ENCODE results near the gene RAB35.

GRCh38 chr12:120130011-120130410, 13.5 kb upstream of the RAB35 start:
- TF ChIP-seq, protein P1, sequence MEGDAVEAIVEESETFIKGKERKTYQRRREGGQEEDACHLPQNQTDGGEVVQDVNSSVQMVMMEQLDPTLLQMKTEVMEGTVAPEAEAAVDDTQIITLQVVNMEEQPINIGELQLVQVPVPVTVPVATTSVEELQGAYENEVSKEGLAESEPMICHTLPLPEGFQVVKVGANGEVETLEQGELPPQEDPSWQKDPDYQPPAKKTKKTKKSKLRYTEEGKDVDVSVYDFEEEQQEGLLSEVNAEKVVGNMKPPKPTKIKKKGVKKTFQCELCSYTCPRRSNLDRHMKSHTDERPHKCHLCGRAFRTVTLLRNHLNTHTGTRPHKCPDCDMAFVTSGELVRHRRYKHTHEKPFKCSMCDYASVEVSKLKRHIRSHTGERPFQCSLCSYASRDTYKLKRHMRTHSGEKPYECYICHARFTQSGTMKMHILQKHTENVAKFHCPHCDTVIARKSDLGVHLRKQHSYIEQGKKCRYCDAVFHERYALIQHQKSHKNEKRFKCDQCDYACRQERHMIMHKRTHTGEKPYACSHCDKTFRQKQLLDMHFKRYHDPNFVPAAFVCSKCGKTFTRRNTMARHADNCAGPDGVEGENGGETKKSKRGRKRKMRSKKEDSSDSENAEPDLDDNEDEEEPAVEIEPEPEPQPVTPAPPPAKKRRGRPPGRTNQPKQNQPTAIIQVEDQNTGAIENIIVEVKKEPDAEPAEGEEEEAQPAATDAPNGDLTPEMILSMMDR (conservative IDR thresholded peaks at IDR 0.05 in 1 of 2, IDR thresholded peaks at IDR 0.05 in 1 of 2; ENCODE audit: extremely low read depth in 1 of 2, insufficient read depth in 1 of 2, low read depth in 1 of 2, low read length in 2 of 2), result no peak
- TF ChIP-seq EZH2 (IDR thresholded peaks at IDR 0.05; ENCODE audit: borderline replicate concordance, low read length), result no peak
